ENCODE data around the gene CD164L2.
A peak's percentile ranks its signal among the peaks of the same experiment; 100 is the strongest.
"Not testable (repeated sequence)": the region's sequence is repeated elsewhere in the genome, so short reads cannot be mapped to it uniquely, and the experiment has no call there.

The CD164L2 gene

GRCh38 chr1:27384797-27385196 lies 1.7 kb upstream of the CD164L2 start:
- DNase-seq (ENCODE audit: low spot score): not testable (repeated sequence)

GRCh38 chr1:27383661-27384060 lies 528 bp upstream of the CD164L2 start:
- no peak for DNase-seq (ENCODE audit: low spot score)

- no peak for DNase-seq (ENCODE audit: low spot score)
Measured at GRCh38 chr1:27381969-27382762, 967 bp downstream of the CD164L2 start.

- no peak for DNase-seq (ENCODE audit: low spot score)
Measured at GRCh38 chr1:27380766-27381733, 2.1 kb downstream of the CD164L2 start.

- DNase-seq (ENCODE audit: low spot score): no peak
Measured at GRCh38 chr1:27380224-27380623, 2.9 kb downstream of the CD164L2 start.

GRCh38 chr1:27379564-27380122 lies 3.5 kb downstream of the CD164L2 start:
- no peak for DNase-seq (ENCODE audit: low spot score)

- no peak for DNase-seq (ENCODE audit: low spot score)
Measured at GRCh38 chr1:27377760-27378495, 5.2 kb downstream of the CD164L2 start.

GRCh38 chr1:27374362-27375086 lies 8.6 kb downstream of the CD164L2 start, which contains the start of gene FCN3:
FCN3 (minus strand) TSS chr1:27374824; CDS start chr1:27374818, 6 bp downstream.
- no peak for DNase-seq (ENCODE audit: low spot score)

GRCh38 chr1:27372808-27373690 lies 10.1 kb downstream of the CD164L2 start:
- DNase-seq (ENCODE audit: low spot score): no peak

- no peak for DNase-seq (ENCODE audit: low spot score)
Measured at GRCh38 chr1:27372022-27372807, 10.9 kb downstream of the CD164L2 start.

- DNase-seq (ENCODE audit: low spot score): no peak
Measured at GRCh38 chr1:27368869-27369582, 14.1 kb downstream of the CD164L2 start.

GRCh38 chr1:27367160-27367650 lies 15.9 kb downstream of the CD164L2 start:
- DNase-seq (ENCODE audit: low spot score): no peak

GRCh38 chr1:27366411-27367159 lies 16.5 kb downstream of the CD164L2 start, which contains the start of gene MAP3K6:
MAP3K6 (minus strand) TSS chr1:27366961; CDS start chr1:27366597, 364 bp downstream.
- no peak for DNase-seq (ENCODE audit: low spot score)

- DNase-seq (ENCODE audit: low spot score): no peak
Measured at GRCh38 chr1:27366113-27366410, 17.1 kb downstream of the CD164L2 start.

GRCh38 chr1:27365372-27366112 lies 17.6 kb downstream of the CD164L2 start:
- DNase-seq (ENCODE audit: low spot score): peak; percentile 80

GRCh38 chr1:27364696-27365371 lies 18.3 kb downstream of the CD164L2 start:
- DNase-seq (ENCODE audit: low spot score): no peak

All from NAMALWA (cell line).